Endothelial cell of umbilical vein (primary cell): ENCODE results near the gene GAN. TPM values are rescaled to one million over a fixed set of nuclear protein-coding genes. Genes with fewer than 3 reads are reported as not detected.

Experiments used
- BruUV-seq: library from RNA; stranded (reverse); fragments of 400-500 nt; replicated peaks from 2 replicates; lab custom pipeline; 2021; lab: Mats Ljungman, UMichigan
- CTCF ChIA-PET: fragments of 300-600, 350-600 bp; sonication (Branson Sonifier 250); formaldehyde crosslinking; loops from one replicate; lab custom pipeline; 2021; ENCODE audit warnings: antibody characterized with exemption, inconsistent platforms; lab: Charles Lee
- POLR2A ChIA-PET: fragments of 300-600, 350-600 bp; sonication (Branson Sonifier 250); formaldehyde crosslinking; loops from one replicate; lab custom pipeline; 2021; ENCODE audit warnings: antibody characterized with exemption, inconsistent platforms; lab: Charles Lee
- DNase-seq: peaks from one replicate; pipeline ENCODE4 v3.0.0-alpha.2; 2011; ENCODE audit warnings: low read depth, low spot score
- FAIRE-seq: peaks from 2 replicates; lab custom pipeline; 2011; peaks lifted over from hg19 to GRCh38; lab: Jason Lieb, UNC
- H2AFZ ChIP-seq: 2 replicates; pipeline ENCODE4 v1.6.0; 2012; ENCODE audit warnings: low read depth, low read length, control low read depth, inconsistent platforms
- H3K27ac ChIP-seq: 2 replicates; pipeline ENCODE4 v1.5.1; 2011; ENCODE audit warnings: low read depth, mild to moderate bottlenecking, control low read depth, low read length, moderate library complexity; ENCODE audit not compliant: insufficient read depth
- H3K27me3 ChIP-seq, 2 experiments: 2 replicates each; pipeline versions ENCODE4 v1.6.0 to v1.6.1; 2011; ENCODE audit warnings: low read length in 2 of 2, mixed read lengths in 1 of 2; ENCODE audit not compliant: control insufficient read depth in 2 of 2, insufficient read depth in 2 of 2
- H3K36me3 ChIP-seq, 2 experiments: 2 replicates in 1 of 2; 3 replicates in 1 of 2; pipeline ENCODE4 v1.5.1; 2011; ENCODE audit warnings: low read length in 2 of 2, mild to moderate bottlenecking in 1 of 2, moderate library complexity in 1 of 2; ENCODE audit not compliant: control insufficient read depth in 2 of 2, insufficient read depth in 2 of 2; ENCODE audit errors: extremely low read depth in 1 of 2
- H3K4me1 ChIP-seq: 3 replicates; pipeline ENCODE4 v1.5.1; 2011; ENCODE audit warnings: mild to moderate bottlenecking, low read length; ENCODE audit not compliant: control insufficient read depth, insufficient read depth; ENCODE audit errors: extremely low read depth
- H3K4me2 ChIP-seq: 2 replicates; pipeline ENCODE4 v1.6.1; 2011; ENCODE audit warnings: low read length, control low read depth, mixed read lengths; ENCODE audit not compliant: insufficient read depth
- H3K4me3 ChIP-seq, 3 experiments: fragments of 200-600 bp in 1 of 3; sonication (generic), shearing (Covaris generic) in 1 of 3; replicated peaks in 1 of 3; 2 replicates each; pipeline ENCODE4 v1.5.1; 2011 to 2016; ENCODE audit warnings: control low read depth in 3 of 3, low read length in 3 of 3, mild to moderate bottlenecking in 2 of 3, inconsistent platforms in 1 of 3, low read depth in 1 of 3, moderate library complexity in 1 of 3; ENCODE audit not compliant: insufficient read depth in 1 of 3
- H3K79me2 ChIP-seq: 2 replicates; pipeline ENCODE4 v1.6.0; 2012; ENCODE audit warnings: low read length, inconsistent platforms; ENCODE audit not compliant: control insufficient read depth, insufficient read depth
- H3K9ac ChIP-seq: replicated peaks from 2 replicates; pipeline ENCODE3; 2011; ENCODE audit warnings: low read length, control low read depth; ENCODE audit not compliant: insufficient read depth; ENCODE audit errors: extremely low read depth
- H3K9me1 ChIP-seq: replicated peaks from 3 replicates; pipeline ENCODE4 v1.6.0; 2011; ENCODE audit warnings: mild to moderate bottlenecking, low read length; ENCODE audit not compliant: control insufficient read depth, insufficient read depth; ENCODE audit errors: extremely low read depth
- H3K9me3 ChIP-seq: replicated peaks from 2 replicates; pipeline ENCODE4 v1.5.1; 2012; ENCODE audit warnings: low read length, inconsistent platforms; ENCODE audit not compliant: control insufficient read depth, insufficient read depth
- H4K20me1 ChIP-seq: replicated peaks from 2 replicates; pipeline ENCODE3; 2011; ENCODE audit warnings: mild to moderate bottlenecking, low read length; ENCODE audit not compliant: control insufficient read depth, insufficient read depth; ENCODE audit errors: extremely low read depth
- EZH2 ChIP-seq: IDR thresholded peaks from 2 replicates; pipeline ENCODE4 v1.6.1; 2012; ENCODE audit warnings: borderline replicate concordance, low read depth, mild to moderate bottlenecking, moderate library complexity, low read length, inconsistent platforms; ENCODE audit not compliant: severe bottlenecking
- FOS ChIP-seq: IDR thresholded peaks from 2 replicates; pipeline ENCODE4 v1.6.1; 2011; ENCODE audit warnings: mild to moderate bottlenecking, low read length, moderate library complexity, borderline replicate concordance; ENCODE audit not compliant: insufficient read depth
- GATA2 ChIP-seq: IDR thresholded peaks from 2 replicates; pipeline ENCODE4 v1.7.0; 2011; ENCODE audit warnings: low read depth, mild to moderate bottlenecking, moderate library complexity, mixed read lengths, low read length; ENCODE audit not compliant: insufficient read length, insufficient read depth
- JUN ChIP-seq: IDR thresholded peaks from 2 replicates; pipeline ENCODE4 v1.6.1; 2011; ENCODE audit warnings: borderline replicate concordance, low read depth; ENCODE audit not compliant: insufficient read length, insufficient read depth
- MYC ChIP-seq: IDR thresholded peaks from one replicate; pipeline ENCODE4 v1.6.1; 2011; ENCODE audit warnings: mild to moderate bottlenecking, low read depth, low read length
- POLR2A ChIP-seq: IDR thresholded peaks from 2 replicates; pipeline ENCODE4 v1.6.1; 2012; ENCODE audit warnings: low read depth, mild to moderate bottlenecking, control low read depth, low read length
- POLR2AphosphoS5 ChIP-seq: IDR thresholded peaks from 2 replicates; pipeline ENCODE4 v1.6.1; 2012; ENCODE audit warnings: low read depth, mild to moderate bottlenecking, control low read depth, low read length, moderate library complexity; ENCODE audit not compliant: insufficient read depth
- dilution Hi-C: fragments of 300-500 bp; cut with MboI; formaldehyde crosslinking; loops from one replicate; pipeline ENCODE4 v1.15.0; 2019; ENCODE audit warnings: low sequenced_read_pairs; ENCODE audit not compliant: extremely low pct_ligation_motif_present
- intact Hi-C: fragments of 100-400 bp; cut with micrococcal nuclease; formaldehyde crosslinking; loops from one replicate; pipeline ENCODE4 v1.10.0; 2022
- polyA plus RNA-seq, 4 experiments: library from polyadenylated mRNA; depleted of rRNA in 3 of 4; stranded (reverse) in 3 of 4; unstranded in 1 of 4; fragments of >200 nt; gene quantifications; 2 replicates each; pipeline versions ENCODE4 v1.2.1 to v1.2.3, GENCODE V29; 2011 to 2012; ENCODE audit warnings: missing spikeins in 1 of 4
- total RNA-seq: library from RNA; stranded (reverse); gene quantifications from 2 replicates; pipeline ENCODE4 v1.2.3, GENCODE V29; 2021
- TF ChIP-seq, protein P1 (sequence below): IDR thresholded peaks from 2 replicates; pipeline ENCODE4 v1.6.1; 2011; ENCODE audit not compliant: insufficient read depth, insufficient read length
- TF ChIP-seq, protein P2 (sequence below), 2 donors: IDR thresholded peaks; 1 replicate in 1 of 2; 2 replicates in 1 of 2; pipeline ENCODE4 v1.5.1; 2011; ENCODE audit warnings: low read length in 2 of 2, mild to moderate bottlenecking in 2 of 2, moderate library complexity in 2 of 2, control low read depth in 1 of 2, inconsistent platforms in 1 of 2, low read depth in 1 of 2; ENCODE audit not compliant: insufficient read depth in 1 of 2; ENCODE audit errors: extremely low read depth in 1 of 2

The GAN gene
- total and polyA plus RNA-seq, 2 donors (not counting 3 experiments of a cell fraction or from before 2014, with no cell fraction given) = 1.8 to 11.1 TPM

DNA sequence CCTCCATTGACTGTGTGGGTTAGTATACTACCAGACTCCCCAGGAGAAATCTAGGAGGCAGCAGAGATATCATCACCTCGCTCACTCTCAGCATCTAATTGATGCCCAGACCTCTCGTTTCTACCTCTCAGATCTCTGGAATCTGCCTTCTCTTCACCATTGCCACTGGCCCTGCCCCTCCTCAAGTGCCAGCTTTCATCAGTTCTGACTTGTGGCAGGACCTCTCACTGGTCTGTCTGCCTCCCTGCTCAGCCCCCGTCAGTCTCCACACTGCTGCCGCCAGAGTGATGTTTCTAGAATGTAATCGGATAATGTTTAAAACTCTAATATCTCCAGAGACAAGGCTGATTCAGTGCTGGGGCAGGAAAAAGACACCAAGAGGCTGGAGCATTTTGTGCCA, 15.2 kb downstream of the GAN start:
- Histone ChIP-seq H3K4me1 (no peaks in the 10 kb centered on the region), H3K4me2 (no peak overlapping the region), H3K9ac (no peak overlapping the region), H3K27me3 (no peaks in the 10 kb centered on the region), H2AFZ (no peak overlapping the region), H3K36me3 (no peaks in the 10 kb centered on the region), H3K9me1 (no peaks in the 10 kb centered on the region), H3K9me3 (no peaks in the 10 kb centered on the region), H3K4me3 (no peak overlapping the region), H3K79me2 (peaks cover 29% of the 10 kb centered on the region), H4K20me1 (peaks cover 8% of the 10 kb centered on the region), H3K27ac (no peak overlapping the region)
- CTCF ChIA-PET = no interaction called here
- TF ChIP-seq, protein P1, sequence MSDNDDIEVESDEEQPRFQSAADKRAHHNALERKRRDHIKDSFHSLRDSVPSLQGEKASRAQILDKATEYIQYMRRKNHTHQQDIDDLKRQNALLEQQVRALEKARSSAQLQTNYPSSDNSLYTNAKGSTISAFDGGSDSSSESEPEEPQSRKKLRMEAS = no peak
- no peak for TF ChIP-seq GATA2
- TF ChIP-seq FOS = no peak
- TF ChIP-seq, protein P2, sequence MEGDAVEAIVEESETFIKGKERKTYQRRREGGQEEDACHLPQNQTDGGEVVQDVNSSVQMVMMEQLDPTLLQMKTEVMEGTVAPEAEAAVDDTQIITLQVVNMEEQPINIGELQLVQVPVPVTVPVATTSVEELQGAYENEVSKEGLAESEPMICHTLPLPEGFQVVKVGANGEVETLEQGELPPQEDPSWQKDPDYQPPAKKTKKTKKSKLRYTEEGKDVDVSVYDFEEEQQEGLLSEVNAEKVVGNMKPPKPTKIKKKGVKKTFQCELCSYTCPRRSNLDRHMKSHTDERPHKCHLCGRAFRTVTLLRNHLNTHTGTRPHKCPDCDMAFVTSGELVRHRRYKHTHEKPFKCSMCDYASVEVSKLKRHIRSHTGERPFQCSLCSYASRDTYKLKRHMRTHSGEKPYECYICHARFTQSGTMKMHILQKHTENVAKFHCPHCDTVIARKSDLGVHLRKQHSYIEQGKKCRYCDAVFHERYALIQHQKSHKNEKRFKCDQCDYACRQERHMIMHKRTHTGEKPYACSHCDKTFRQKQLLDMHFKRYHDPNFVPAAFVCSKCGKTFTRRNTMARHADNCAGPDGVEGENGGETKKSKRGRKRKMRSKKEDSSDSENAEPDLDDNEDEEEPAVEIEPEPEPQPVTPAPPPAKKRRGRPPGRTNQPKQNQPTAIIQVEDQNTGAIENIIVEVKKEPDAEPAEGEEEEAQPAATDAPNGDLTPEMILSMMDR (IDR thresholded peaks at IDR 0.05; ENCODE audit: extremely low read depth in 1 of 2, insufficient read depth in 1 of 2, low read depth in 1 of 2, low read length in 2 of 2) = no peak
- TF ChIP-seq POLR2AphosphoS5 = no peak
- TF ChIP-seq MYC = no peak
- no peak for TF ChIP-seq JUN
- no peak for TF ChIP-seq POLR2A
- no peak for TF ChIP-seq EZH2
- FAIRE-seq = no peak
- BruUV-seq = no TSS peak
- dilution Hi-C loops = no loop called here
- intact Hi-C loops = no loop called here
- DNase-seq = no peak
- POLR2A ChIA-PET = no interaction called here
